ENCODE measurements around the gene ZCCHC14.

DNA sequence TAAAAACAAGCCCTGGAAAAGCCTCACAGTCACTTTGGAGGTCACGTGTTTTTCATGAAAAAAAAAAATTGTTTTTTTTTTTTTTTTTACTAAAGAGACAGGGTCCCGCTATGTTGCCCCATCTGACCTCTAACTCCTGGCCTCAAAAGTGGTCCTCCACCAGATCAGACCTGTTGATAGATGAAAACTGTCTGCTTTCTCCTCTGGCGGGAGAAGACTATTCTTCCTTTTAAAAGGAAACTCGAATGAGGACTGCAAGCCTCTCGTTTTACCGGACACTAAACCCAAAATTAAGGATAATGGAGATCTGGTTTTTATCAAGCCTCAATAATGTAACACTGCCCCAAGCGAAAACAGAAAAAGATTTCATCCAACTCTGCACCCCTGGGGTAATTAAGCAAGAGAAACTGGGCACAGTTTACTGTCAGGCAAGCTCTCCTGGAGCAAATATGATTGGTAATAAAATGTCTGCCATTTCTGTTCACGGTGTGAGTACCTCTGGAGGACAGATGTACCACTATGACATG, 25.8 kb downstream of the ZCCHC14 start:
- TF ChIP-seq, protein P1, sequence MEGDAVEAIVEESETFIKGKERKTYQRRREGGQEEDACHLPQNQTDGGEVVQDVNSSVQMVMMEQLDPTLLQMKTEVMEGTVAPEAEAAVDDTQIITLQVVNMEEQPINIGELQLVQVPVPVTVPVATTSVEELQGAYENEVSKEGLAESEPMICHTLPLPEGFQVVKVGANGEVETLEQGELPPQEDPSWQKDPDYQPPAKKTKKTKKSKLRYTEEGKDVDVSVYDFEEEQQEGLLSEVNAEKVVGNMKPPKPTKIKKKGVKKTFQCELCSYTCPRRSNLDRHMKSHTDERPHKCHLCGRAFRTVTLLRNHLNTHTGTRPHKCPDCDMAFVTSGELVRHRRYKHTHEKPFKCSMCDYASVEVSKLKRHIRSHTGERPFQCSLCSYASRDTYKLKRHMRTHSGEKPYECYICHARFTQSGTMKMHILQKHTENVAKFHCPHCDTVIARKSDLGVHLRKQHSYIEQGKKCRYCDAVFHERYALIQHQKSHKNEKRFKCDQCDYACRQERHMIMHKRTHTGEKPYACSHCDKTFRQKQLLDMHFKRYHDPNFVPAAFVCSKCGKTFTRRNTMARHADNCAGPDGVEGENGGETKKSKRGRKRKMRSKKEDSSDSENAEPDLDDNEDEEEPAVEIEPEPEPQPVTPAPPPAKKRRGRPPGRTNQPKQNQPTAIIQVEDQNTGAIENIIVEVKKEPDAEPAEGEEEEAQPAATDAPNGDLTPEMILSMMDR (IDR thresholded peaks at IDR 0.05), result no peak
- TF ChIP-seq POLR2AphosphoS5 (IDR thresholded peaks at IDR 0.05), result no peak
